Stimulated activated CD8-positive, alpha-beta memory T cell treated with anti-CD3 and anti-CD28 coated beads, Interleukin-7, amount 100 ng/mL, for 4 hours (primary cell): Measurements from ENCODE around the gene MAP3K8.
"Not testable (repeated sequence)": the region's sequence is repeated elsewhere in the genome, so short reads cannot be mapped to it uniquely, and the experiment has no call there.

Experiments used
- DNase-seq, 2 donors: peaks; one replicate each; pipeline ENCODE4 v3.0.0-alpha.2; 2020; ENCODE audit warnings: low read depth in 2 of 2

The MAP3K8 gene

GRCh38 chr10:30447125-30447799 is 13.3 kb downstream of the MAP3K8 start:
- DNase-seq = no peak

GRCh38 chr10:30448092-30448491 is 14.1 kb downstream of the MAP3K8 start:
- DNase-seq = no peak

GRCh38 chr10:30453764-30454527 is 20.0 kb downstream of the MAP3K8 start:
- DNase-seq = no peak

- no peak for DNase-seq
Observed at GRCh38 chr10:30454744-30455510, 20.9 kb downstream of the MAP3K8 start.

- no peak for DNase-seq
Observed at GRCh38 chr10:30455816-30456215, 21.8 kb downstream of the MAP3K8 start.

- DNase-seq = no peak
Observed at GRCh38 chr10:30456266-30456665, 22.3 kb downstream of the MAP3K8 start.

GRCh38 chr10:30459283-30459682 is 25.3 kb downstream of the MAP3K8 start:
- no peak for DNase-seq

- no peak for DNase-seq
Observed at GRCh38 chr10:30460121-30460520, 26.1 kb downstream of the MAP3K8 start.

GRCh38 chr10:30462513-30462912 is 28.5 kb downstream of the MAP3K8 start:
- no peak for DNase-seq

- no peak for DNase-seq
Observed at GRCh38 chr10:30463944-30464451, 30.0 kb downstream of the MAP3K8 start.

GRCh38 chr10:30464675-30465074 is 30.7 kb downstream of the MAP3K8 start:
- no peak for DNase-seq

- no peak for DNase-seq
Observed at GRCh38 chr10:30466445-30466844, 32.5 kb downstream of the MAP3K8 start.

GRCh38 chr10:30467651-30468338 is 33.8 kb downstream of the MAP3K8 start:
- DNase-seq = no peak

- no peak for DNase-seq
Observed at GRCh38 chr10:30472414-30473155, 38.6 kb downstream of the MAP3K8 start.

GRCh38 chr10:30475515-30475914 is 41.5 kb downstream of the MAP3K8 start:
- DNase-seq = not testable (repeated sequence)

GRCh38 chr10:30476511-30477155 is 42.6 kb downstream of the MAP3K8 start:
- DNase-seq = no peak

- DNase-seq = not testable (repeated sequence)
Observed at GRCh38 chr10:30479513-30479912, 45.5 kb downstream of the MAP3K8 start.

- DNase-seq = no peak
Observed at GRCh38 chr10:30481603-30482002, 47.6 kb downstream of the MAP3K8 start.

GRCh38 chr10:30488316-30488715 is 54.3 kb downstream of the MAP3K8 start:
- no peak for DNase-seq

GRCh38 chr10:30489346-30489745 is 55.4 kb downstream of the MAP3K8 start:
- DNase-seq = no peak
